Stimulated activated CD8-positive, alpha-beta memory T cell treated with anti-CD3 and anti-CD28 coated beads, Interleukin-12 subunit alpha, Interleukin-12 subunit beta, amount 100 ng/mL, for 24 hours (primary cell): ENCODE data around the gene ZRANB2.

Experiments
- DNase-seq: peaks from one replicate; pipeline ENCODE4 v3.0.0-alpha.2; 2020; ENCODE audit errors: extremely low read depth

ZRANB2 gene

GRCh38 chr1:71068325-71069240, 12.3 kb downstream of the ZRANB2 start:
- DNase-seq, result no peak

GRCh38 chr1:71054791-71055190, 26.0 kb downstream of the ZRANB2 start:
- DNase-seq, result no peak

GRCh38 chr1:71054281-71054731, 26.5 kb downstream of the ZRANB2 start:
- no peak for DNase-seq

- no peak for DNase-seq
These were observed 27.1 kb downstream of the ZRANB2 start for GRCh38 chr1:71053758-71054157.

- no peak for DNase-seq
These were observed 27.7 kb downstream of the ZRANB2 start for GRCh38 chr1:71053146-71053545.

GRCh38 chr1:71049951-71050598, 30.8 kb downstream of the ZRANB2 start:
- DNase-seq, result no peak

- peak; percentile 20 for DNase-seq
These were observed 32.9 kb downstream of the ZRANB2 start, which contains the start of gene PTGER3 for GRCh38 chr1:71047635-71048607. PTGER3 (minus strand) TSS chr1:71047816; CDS start chr1:71047577, 239 bp downstream.

- no peak for DNase-seq
These were observed 33.8 kb downstream of the ZRANB2 start for GRCh38 chr1:71046891-71047634.

GRCh38 chr1:71045463-71046028, 35.3 kb downstream of the ZRANB2 start:
- DNase-seq, result no peak

- no peak for DNase-seq
These were observed 36.0 kb downstream of the ZRANB2 start for GRCh38 chr1:71044833-71045232.

GRCh38 chr1:71043065-71043464, 37.8 kb downstream of the ZRANB2 start:
- no peak for DNase-seq

GRCh38 chr1:71041806-71042205, 39.0 kb downstream of the ZRANB2 start:
- DNase-seq, result no peak

- DNase-seq, result no peak
These were observed 41.1 kb downstream of the ZRANB2 start for GRCh38 chr1:71039661-71040262.

- no peak for DNase-seq
These were observed 41.9 kb downstream of the ZRANB2 start for GRCh38 chr1:71038942-71039341.

GRCh38 chr1:71037829-71038620, 42.8 kb downstream of the ZRANB2 start:
- no peak for DNase-seq

GRCh38 chr1:71037066-71037465, 43.8 kb downstream of the ZRANB2 start:
- DNase-seq, result no peak

GRCh38 chr1:71033136-71033535, 47.7 kb downstream of the ZRANB2 start:
- no peak for DNase-seq

- no peak for DNase-seq
These were observed 49.4 kb downstream of the ZRANB2 start for GRCh38 chr1:71031426-71031825.

- DNase-seq, result no peak
These were observed 50.8 kb downstream of the ZRANB2 start for GRCh38 chr1:71030026-71030425.
